ENCODE measurements around the gene RFX4.

- TF ChIP-seq POLR2A (IDR thresholded peaks at IDR 0.05) (no peak), CTCF (IDR thresholded peaks at IDR 0.05) (no peak), POLR2AphosphoS5 (IDR thresholded peaks at IDR 0.05) (no peak)
Measured at GRCh38 chr12:106719879-106720278, 137.1 kb downstream of the RFX4 start.
